HG03439 (cell line): Measurements from ENCODE around the gene RAB4A.

Experiments
- ATAC-seq: cut with Tn5 transposase; IDR thresholded peaks from one replicate; pipeline ENCODE4 v1.9.1; 2021; ENCODE audit warnings: mild to moderate bottlenecking, moderate library complexity; ENCODE audit not compliant: unreplicated experiment

The RAB4A gene

GRCh38 chr1:229328598-229329362 lies 57.9 kb downstream of the RAB4A start:
- no peak for ATAC-seq

- no peak for ATAC-seq
Measured at GRCh38 chr1:229334269-229334668, 63.4 kb downstream of the RAB4A start.

GRCh38 chr1:229334716-229335115 lies 63.8 kb downstream of the RAB4A start:
- no peak for ATAC-seq

GRCh38 chr1:229336345-229336744 lies 65.4 kb downstream of the RAB4A start:
- ATAC-seq: no peak

- ATAC-seq: no peak
Measured at GRCh38 chr1:229339086-229339485, 68.2 kb downstream of the RAB4A start.

- no peak for ATAC-seq
Measured at GRCh38 chr1:229339520-229339919, 68.6 kb downstream of the RAB4A start.

- no peak for ATAC-seq
Measured at GRCh38 chr1:229340496-229340895, 69.6 kb downstream of the RAB4A start.

DNA sequence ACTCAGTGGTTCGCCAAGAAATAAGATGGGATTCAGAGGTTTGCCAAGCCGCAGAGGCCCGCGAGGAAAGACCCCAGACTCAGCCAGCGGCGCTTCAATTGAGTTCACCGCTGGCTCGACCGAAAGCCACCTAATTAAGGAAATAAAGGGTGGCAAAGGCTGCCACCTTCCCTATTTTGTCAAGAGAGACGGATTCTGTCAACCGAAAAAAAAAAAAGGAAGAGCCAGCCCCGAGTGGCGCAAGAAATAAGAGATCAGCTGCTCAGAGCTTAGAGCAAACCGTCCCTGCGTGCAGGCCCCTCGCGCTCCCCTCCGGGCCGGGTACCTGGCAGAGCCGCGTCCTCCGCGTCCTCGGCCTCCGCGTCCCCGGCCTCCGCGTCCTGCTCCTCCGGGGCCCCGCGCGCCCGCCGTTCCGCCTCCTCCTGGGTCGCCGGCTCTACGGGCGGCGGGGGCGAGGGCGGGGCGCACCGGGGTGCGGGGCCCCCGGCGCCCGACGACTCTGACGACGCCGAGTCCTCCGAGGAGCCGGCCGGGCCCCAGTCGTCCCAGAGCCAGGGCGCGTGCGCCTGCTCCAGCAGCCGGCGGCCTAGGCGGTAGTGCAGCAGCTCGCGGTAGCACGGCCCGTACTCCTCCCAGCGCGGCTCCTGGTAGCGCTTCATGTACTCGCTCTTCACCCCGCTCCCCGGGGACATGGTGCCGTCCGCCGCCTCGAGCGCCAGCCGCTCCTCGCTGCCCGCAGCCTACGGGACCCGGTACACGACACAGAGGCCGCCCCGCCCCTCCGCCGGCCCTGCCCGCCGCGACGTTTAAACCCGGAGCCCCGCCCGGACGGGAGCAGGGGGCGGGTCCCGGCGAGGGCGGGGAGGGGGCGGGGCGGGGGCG lies 71.1 kb downstream of the RAB4A start:
- peak; percentile 74 for ATAC-seq

DNA sequence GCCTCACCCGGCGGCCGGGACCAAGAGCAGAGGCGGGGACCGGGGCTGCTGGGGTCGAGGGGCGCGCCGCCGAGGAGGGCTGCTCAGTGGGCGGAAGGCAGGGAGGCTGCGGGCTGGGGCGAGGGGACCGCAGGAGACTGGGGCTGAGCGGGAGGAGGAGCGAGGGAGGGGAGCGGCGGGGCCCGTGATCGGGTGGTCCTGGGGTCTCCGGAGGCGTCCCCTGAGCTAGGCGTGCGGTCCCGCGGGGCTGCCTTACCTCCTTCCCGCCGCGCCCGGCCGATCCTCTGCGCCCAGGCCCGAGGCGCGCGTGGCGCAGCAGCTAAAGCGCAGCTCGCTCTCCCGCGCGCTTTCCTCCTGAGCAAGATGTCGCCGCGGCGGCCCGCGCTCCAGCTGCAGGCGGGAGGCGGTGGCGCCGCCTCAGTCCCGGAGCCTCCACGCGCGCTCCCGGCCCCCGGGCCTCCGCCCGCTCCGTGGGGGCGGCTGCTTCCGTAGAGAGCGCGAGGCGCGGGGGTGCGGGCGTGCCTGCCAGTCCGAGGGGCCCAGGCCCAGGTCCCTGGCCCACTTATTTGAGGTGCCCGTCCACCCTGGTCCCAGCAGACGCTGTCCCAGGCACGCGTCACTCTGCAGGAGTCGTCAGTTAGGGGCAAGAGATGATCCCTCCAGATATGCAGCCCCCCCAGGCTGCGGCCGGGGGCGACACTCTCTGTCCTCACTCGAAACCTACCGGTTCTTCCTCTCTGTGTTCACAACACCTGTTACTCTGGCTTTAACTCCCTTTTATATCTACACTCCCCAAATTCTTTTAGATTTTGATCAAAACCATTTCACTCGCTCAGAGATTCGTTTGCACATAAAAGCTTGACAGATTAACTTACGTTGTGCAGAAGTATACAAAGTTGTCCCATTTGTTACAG lies 72.0 kb downstream of the RAB4A start, which contains the start of gene CCSAP:
CCSAP (minus strand) TSS at position 392 of the 914 bp plus-strand sequence. CDS start 582 bp downstream, outside the sequence.
- peak; percentile 43 for ATAC-seq

DNA sequence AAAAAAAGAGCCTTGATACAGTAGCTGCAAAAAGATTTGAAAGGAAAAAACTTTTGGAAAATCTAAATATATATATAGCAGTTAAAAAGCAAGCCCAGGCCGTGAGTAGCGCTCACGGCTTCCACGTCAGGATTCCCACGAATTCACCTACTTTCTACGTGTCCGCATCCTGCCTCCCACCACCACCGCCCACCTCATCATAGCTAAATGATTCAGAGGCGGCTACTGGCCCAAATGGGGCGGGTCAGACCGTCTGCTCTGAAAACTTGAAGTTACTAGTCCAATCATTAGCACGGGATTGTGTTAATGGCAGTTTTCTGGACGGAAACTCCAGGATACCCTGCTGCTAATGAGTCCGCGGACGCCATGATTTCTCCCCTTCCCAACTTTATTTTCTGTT lies 73.2 kb downstream of the RAB4A start:
- ATAC-seq: no peak

DNA sequence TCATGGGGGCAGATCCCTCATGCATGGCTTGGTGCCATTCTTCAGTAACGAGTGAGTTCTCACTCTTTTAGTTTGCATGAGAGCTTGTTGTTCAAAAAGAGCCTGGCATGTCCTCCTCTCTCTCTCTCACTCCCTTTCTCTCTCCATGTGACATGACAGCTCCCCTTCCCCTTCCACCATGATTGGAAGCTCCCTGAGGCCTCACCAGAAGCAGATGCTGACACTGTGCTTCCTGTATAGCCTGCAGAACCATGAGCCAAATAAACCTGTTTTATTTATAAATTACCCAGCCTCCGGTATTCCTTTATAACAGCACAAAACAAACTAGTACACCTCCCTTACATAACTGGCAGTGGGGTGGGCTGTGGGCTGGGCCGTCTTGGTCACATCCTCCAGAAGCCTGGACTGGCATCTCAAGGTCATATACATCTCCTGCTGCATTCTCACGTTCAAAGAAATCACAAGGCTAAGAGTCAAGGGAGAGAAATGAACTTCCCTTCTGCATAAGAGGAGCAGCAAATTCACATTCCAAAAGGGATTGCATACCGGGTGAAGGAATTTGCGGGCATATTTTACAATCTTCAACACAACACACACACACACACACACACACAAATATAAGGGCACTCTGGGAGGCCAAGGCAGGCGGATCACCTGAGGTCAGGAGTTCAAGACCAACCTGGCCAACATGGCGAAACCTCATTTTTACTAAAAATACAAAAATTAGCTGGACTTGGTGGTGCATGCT lies 74.2 kb downstream of the RAB4A start:
- no peak for ATAC-seq

DNA sequence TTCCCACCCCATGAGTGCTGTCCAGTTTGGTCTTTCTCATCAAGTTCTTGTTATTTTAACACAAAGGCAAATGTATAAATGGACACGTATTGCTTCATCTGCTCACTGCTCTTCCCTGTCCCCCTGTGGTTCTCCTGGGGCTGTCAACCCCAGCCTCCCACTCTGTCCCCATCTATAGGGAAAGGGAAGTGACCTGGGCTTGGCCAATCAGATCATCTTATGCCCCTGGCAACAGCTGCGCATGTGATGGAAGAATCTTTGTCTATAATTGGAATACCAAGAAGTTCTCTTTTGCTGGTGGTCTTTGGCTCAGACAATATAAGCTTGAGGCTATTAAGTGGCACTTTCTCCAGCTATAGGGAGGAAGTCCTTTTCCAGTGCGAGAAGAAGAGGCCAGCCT lies 76.6 kb downstream of the RAB4A start:
- no peak for ATAC-seq

- ATAC-seq: no peak
Measured at GRCh38 chr1:229349463-229350385, 78.8 kb downstream of the RAB4A start.

- no peak for ATAC-seq
Measured at GRCh38 chr1:229352975-229353374, 82.1 kb downstream of the RAB4A start.

DNA sequence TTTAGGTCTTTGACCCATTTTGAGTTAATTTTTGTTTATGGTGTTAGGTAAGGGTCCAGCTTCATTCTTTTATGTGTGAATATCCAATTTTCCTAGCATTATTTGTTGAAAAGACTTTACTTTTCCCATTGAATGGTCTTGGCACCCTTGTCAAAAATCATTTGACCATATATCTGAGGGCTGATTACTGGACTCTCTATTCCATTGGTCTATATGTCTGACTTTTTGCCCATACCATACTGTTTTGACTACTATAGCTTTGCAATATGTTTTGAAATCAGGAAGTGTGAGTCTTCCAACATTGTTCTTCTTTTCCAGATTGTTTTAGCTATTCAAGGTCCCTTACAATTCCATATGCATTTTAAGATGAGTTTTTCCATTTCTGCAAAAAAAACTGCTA lies 83.3 kb downstream of the RAB4A start:
- ATAC-seq: no peak
